Kidney (tissue), 14 donors: Measurements from ENCODE around the gene DDA1. TPM values are rescaled to one million over a fixed set of nuclear protein-coding genes. Genes with fewer than 3 reads are reported as not detected.

Source experiments
- DNase-seq, 5 donors: peaks; one replicate each; pipeline ENCODE4 v3.0.0-alpha.2; 2013 to 2020
- FAIRE-seq: peaks from 2 replicates; lab custom pipeline; 2012; peaks lifted over from hg19 to GRCh38; lab: Jason Lieb, UNC
- H3K27ac ChIP-seq, 2 donors: one replicate each; pipeline ENCODE4 v1.7.0; 2013; ENCODE audit warnings: low read depth in 2 of 2, low read length in 2 of 2, inconsistent platforms in 1 of 2
- H3K27me3 ChIP-seq: one replicate; pipeline ENCODE4 v1.7.1; 2013; ENCODE audit warnings: low read length, inconsistent platforms; ENCODE audit not compliant: control insufficient read depth, insufficient read depth
- H3K36me3 ChIP-seq, 3 donors: one replicate each; pipeline versions ENCODE4 v1.7.0 to v1.7.1; 2013; ENCODE audit warnings: low read length in 3 of 3, control low read depth in 1 of 3, inconsistent platforms in 1 of 3; ENCODE audit not compliant: insufficient read depth in 3 of 3, control insufficient read depth in 2 of 3
- H3K4me1 ChIP-seq, 3 donors: one replicate each; pipeline versions ENCODE4 v1.7.0 to v1.7.1; 2013; ENCODE audit warnings: low read length in 3 of 3, inconsistent platforms in 1 of 3, low read depth in 1 of 3; ENCODE audit not compliant: control insufficient read depth in 2 of 3, insufficient read depth in 2 of 3
- H3K4me3 ChIP-seq, 3 donors: one replicate each; pipeline versions ENCODE4 v1.7.0 to v1.8.1; 2013; ENCODE audit warnings: low read length in 3 of 3, control low read depth in 1 of 3, inconsistent platforms in 1 of 3
- H3K9ac ChIP-seq, 3 donors: one replicate each; pipeline versions ENCODE4 v1.7.0 to v1.7.1; 2013; ENCODE audit warnings: low read length in 3 of 3, control low read depth in 1 of 3, inconsistent platforms in 1 of 3
- H3K9me3 ChIP-seq, 3 donors: one replicate each; pipeline versions ENCODE4 v1.7.0 to v1.7.1; 2013; ENCODE audit warnings: low read length in 3 of 3, control low read depth in 1 of 3, inconsistent platforms in 1 of 3; ENCODE audit not compliant: control insufficient read depth in 2 of 3, insufficient read depth in 1 of 3
- CTCF ChIP-seq: IDR thresholded peaks from 3 replicates; pipeline ENCODE4 v1.5.1; 2012; ENCODE audit warnings: mild to moderate bottlenecking, moderate library complexity, borderline replicate concordance; ENCODE audit not compliant: insufficient read depth; ENCODE audit errors: extremely low read depth
- intact Hi-C: fragments of 100-400 bp; cut with DNase I; formaldehyde crosslinking; loops from one replicate; pipeline ENCODE4 v1.11.1; 2022
- polyA plus RNA-seq: library from polyadenylated mRNA; stranded (reverse); fragments of 350-450 nt; fragmentation: Illumina TruSeq; extraction: RNeasy Lipid Tissue Mini Kit (QIAGEN cat#74804); gene quantifications from one replicate; pipeline ENCODE4 v1.2.3, GENCODE V29; 2014; ENCODE audit warnings: low read depth, low replicate concordance; ENCODE audit not compliant: insufficient read depth
- total RNA-seq: library from RNA; stranded (reverse); fragmentation: NEBNext Ultra II Directional; extraction: Animal tissue kit (Norgen Biotek cat#: 25700); gene quantifications from one replicate; pipeline ENCODE4 v1.2.1, GENCODE V29; 2021
- donor health status: control.
- donor health status: control.
- donor health status: control.
- donor health status: control.
- donor health status: control.
- donor health status: DM: yes; HTN: yes; CAD: no.
- donor health status: Normal renal cell carcinoma (clear cell type).

Gene DDA1
- total and polyA plus RNA-seq, 2 donors from 2014 or later: 27.7 to 35.9 TPM

- H3K4me1 ChIP-seq: no peaks in the 10 kb centered on the region
- intact Hi-C loops: no loop called here
- H3K9me3 ChIP-seq: no peaks in the 10 kb centered on the region
- no peaks in the 10 kb centered on the region for H3K27me3 ChIP-seq
- FAIRE-seq (no peak), DNase-seq (no peak)
- H3K4me3 ChIP-seq: no peak overlapping the region
- no peak overlapping the region for H3K27ac ChIP-seq
- TF ChIP-seq CTCF: no peak
- H3K9ac ChIP-seq: no peak overlapping the region
- H3K36me3 ChIP-seq: no peaks in the 10 kb centered on the region
These were observed 17.8 kb downstream of the DDA1 start for GRCh38 chr19:17327068-17327653.

GRCh38 chr19:17327654-17328516 is 18.5 kb downstream of the DDA1 start:
- FAIRE-seq: no peak
- H3K9ac ChIP-seq: no peak overlapping the region
- H3K9me3 ChIP-seq: no peaks in the 10 kb centered on the region

DNA sequence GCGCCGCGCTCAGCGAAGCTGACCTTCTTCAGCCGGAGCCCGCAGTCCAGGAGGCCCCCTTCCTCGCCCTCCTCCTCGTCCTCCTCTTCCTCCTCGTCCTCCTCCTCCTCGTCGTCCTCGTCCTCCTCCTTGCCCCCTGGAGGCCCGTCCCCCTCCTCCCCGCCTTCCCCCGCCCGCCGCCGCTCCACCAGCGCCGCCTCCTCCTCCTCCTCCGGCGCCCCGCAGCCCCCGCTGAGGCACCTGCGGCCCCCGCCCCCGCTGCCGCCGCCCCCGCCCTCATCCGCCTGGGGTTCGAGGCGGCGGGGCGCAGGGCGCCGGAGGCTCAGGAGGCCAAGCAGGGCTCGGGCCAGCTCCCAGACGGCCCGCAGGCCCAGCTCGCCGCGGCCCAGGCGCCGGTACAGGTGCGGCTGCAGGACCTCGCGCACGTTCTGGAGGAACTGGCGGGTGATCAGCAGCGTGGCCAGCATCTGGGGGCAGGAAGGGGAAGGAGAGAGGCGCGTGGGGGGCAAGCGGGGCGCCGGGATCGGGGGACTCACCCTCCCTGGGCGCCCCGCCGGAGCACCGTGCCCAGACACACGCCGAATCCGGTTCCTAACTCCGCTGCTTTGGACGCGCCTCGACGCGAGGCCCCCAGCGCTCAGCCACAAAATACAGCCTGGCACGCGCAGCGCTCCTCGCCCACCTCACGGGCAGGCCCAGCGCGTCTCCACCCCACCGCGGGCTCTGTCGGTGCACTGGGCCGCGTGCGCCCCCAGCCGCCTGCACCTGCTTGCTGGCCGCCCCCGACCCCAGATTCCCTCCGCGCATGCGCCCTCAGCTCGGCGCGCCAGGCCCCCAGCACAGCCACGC is 19.4 kb downstream of the DDA1 start:
- no peak for FAIRE-seq
- H3K9me3 ChIP-seq: no peaks in the 10 kb centered on the region
- H3K27ac ChIP-seq: no peak overlapping the region
- no peaks in the 10 kb centered on the region for H3K36me3 ChIP-seq
- intact Hi-C loops: no loop called here
- no peaks in the 10 kb centered on the region for H3K27me3 ChIP-seq
- peaks cover 0 to 2% (median 0%) of the 10 kb centered on the region in 3 donors for H3K4me1 ChIP-seq
- no peak overlapping the region for H3K9ac ChIP-seq
- peak in 1 of 5 donors; percentile 49 for DNase-seq
- no peak for TF ChIP-seq CTCF
- peak overlapping the region in 1 of 3 donors; percentile 25 for H3K4me3 ChIP-seq

More at GRCh38 chr19:17327654-17328516, 18.5 kb downstream of the DDA1 start:
- Histone ChIP-seq H3K27ac (no peak overlapping the region), H3K27me3 (no peaks in the 10 kb centered on the region), H3K4me3 (peak overlapping the region in 1 of 3 donors; percentile 25), H3K4me1 (no peaks in the 10 kb centered on the region), H3K36me3 (no peaks in the 10 kb centered on the region)
- TF ChIP-seq CTCF: peak; percentile 24
- peak in 4 of 5 donors; percentile 89 to 93 (median 92) for DNase-seq
- intact Hi-C loops: no loop called here
